C4-2B (cell line): Measurements from ENCODE around the gene RBM26.
A peak's percentile ranks its signal among the peaks of the same experiment; 100 is the strongest.

Experiments
- H3K27ac ChIP-seq: fragments of 450-650 bp; 2 replicates; pipeline ENCODE4 v1.5.1; 2017
- CTCF ChIP-seq: fragments of 450-650 bp; conservative IDR thresholded peaks from 2 replicates; pipeline ENCODE4 v1.5.1; 2017; ENCODE audit warnings: mild to moderate bottlenecking
- ZFX ChIP-seq: fragments of 450-650 bp; IDR thresholded peaks from 2 replicates; pipeline ENCODE4 v1.6.1; 2017

Gene RBM26

DNA sequence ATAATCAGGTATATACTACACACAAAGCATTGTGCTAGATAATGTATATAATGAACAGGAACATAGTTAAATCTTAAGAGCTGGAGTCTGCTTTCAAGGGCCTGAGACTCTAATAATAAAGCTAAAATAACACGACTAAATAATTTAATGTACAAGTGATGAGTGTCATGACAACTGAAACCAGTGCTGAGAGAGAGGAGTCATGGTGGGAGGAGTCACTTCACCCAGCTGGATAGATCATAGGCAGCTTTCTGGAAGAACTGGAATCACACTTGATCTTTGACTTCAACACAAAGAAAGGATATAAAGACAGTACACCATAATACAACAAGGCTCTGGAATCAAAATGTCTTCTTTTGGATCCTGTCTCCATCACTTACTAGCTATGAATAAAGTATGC lies 7.1 kb downstream of the RBM26 start:
- TF ChIP-seq ZFX = no peak
- H3K27ac ChIP-seq = no peak overlapping the region

- TF ChIP-seq ZFX (no peak), CTCF (no peak)
- no peak overlapping the region for H3K27ac ChIP-seq
These were observed 7.9 kb downstream of the RBM26 start for GRCh38 chr13:79398127-79398526.

GRCh38 chr13:79395881-79396280 lies 10.2 kb downstream of the RBM26 start:
- TF ChIP-seq CTCF = no peak
- no peak overlapping the region for H3K27ac ChIP-seq

GRCh38 chr13:79393564-79394249 lies 12.3 kb downstream of the RBM26 start:
- no peak for TF ChIP-seq CTCF
- TF ChIP-seq ZFX = no peak
- peak overlapping the region; percentile 66 for H3K27ac ChIP-seq

GRCh38 chr13:79392882-79393563 lies 13.0 kb downstream of the RBM26 start:
- TF ChIP-seq ZFX (no peak), CTCF (no peak)
- H3K27ac ChIP-seq = peak overlapping the region; percentile 66

DNA sequence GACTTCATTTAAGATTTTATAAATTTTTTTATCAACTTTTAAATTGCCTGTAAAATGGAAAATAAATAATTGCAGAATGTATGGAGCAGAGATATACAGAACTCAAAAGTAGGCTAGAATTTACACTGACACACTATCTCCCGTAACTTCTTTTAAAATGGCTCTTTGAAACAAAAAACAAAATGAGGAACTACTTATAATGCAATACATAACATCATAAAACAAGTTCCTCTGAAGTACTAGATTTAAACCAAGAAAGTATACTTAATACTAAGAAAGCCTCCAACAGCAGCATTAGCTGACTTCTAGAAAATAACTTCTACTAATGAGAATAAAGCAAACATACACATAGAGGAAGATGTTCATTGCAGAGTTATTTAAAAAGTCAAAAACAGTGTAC lies 17.0 kb downstream of the RBM26 start:
- H3K27ac ChIP-seq = no peak overlapping the region
- TF ChIP-seq CTCF (no peak), ZFX (no peak)

DNA sequence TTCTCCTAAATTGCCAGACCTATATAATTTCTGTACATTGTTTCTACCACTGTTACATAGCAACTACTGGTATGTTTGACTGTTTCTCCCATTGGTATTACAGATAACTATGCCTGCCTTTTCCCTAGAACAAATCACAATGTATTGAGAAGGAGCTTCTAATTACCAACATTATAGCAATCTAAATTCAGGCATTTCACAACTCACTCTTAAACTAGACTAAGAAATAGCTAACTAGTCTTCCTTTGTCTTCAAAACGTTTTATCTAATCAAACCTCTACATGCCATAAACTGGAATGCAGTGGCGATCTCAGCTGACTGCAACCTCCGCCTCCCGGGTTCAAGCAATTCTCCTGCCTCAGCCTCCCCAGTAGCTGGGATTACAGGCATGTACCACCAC lies 18.2 kb downstream of the RBM26 start:
- no peak overlapping the region for H3K27ac ChIP-seq
- no peak for TF ChIP-seq CTCF
- TF ChIP-seq ZFX = no peak
